Spleen (tissue), 7 donors: Measurements from ENCODE around the gene RNF19B.

Experiments used
- POLR2A ChIP-seq, 3 donors: fragments of 450-650 bp; IDR thresholded peaks; one replicate each; pipeline ENCODE4 v1.5.1; 2017; ENCODE audit warnings: antibody characterized with exemption in 3 of 3, mild to moderate bottlenecking in 1 of 3
- TF ChIP-seq, protein P1 (sequence below), 11 experiments: fragments of 200-600 bp in 7 of 11; fragments of 450-650 bp in 4 of 11; sonication (generic) in 4 of 11; IDR thresholded peaks in 8 of 11; conservative IDR thresholded peaks in 3 of 11; 1 replicate in 7 of 11; 2 replicates in 4 of 11; pipeline versions ENCODE4 v1.4.0 to v1.8.0; 2016 to 2021; ENCODE audit warnings: antibody characterized with exemption in 11 of 11, inconsistent platforms in 4 of 11, mild to moderate bottlenecking in 1 of 11
- donor health status: DM: no; HTN: no; CAD: no; lungs with moderate emphysema.
- donor health status: DM: no; HTN: no; CAD: no.
- donor health status: DM: no; HTN: no; CAD: no.

DNA sequence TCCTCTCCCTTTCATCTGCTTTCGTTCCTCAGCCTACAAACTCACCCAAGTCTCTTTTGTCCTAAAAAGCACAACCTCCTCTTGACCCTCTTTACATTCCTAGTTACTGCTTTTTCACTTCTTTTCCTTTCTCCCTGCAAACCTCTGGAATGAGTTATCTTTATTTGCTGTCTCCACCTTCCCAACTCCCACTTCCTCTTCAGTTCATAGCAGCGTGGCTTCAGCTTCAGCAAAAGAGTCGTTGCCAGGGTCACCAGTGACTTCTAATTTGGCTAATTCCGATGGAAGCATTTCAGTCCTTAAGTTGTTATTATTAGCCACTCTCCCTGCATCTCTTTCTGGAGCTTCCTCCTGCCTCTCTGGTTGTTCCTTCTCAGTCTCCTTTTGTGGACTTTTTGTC lies 57.2 kb downstream of the RNF19B start:
- TF ChIP-seq, protein P1, sequence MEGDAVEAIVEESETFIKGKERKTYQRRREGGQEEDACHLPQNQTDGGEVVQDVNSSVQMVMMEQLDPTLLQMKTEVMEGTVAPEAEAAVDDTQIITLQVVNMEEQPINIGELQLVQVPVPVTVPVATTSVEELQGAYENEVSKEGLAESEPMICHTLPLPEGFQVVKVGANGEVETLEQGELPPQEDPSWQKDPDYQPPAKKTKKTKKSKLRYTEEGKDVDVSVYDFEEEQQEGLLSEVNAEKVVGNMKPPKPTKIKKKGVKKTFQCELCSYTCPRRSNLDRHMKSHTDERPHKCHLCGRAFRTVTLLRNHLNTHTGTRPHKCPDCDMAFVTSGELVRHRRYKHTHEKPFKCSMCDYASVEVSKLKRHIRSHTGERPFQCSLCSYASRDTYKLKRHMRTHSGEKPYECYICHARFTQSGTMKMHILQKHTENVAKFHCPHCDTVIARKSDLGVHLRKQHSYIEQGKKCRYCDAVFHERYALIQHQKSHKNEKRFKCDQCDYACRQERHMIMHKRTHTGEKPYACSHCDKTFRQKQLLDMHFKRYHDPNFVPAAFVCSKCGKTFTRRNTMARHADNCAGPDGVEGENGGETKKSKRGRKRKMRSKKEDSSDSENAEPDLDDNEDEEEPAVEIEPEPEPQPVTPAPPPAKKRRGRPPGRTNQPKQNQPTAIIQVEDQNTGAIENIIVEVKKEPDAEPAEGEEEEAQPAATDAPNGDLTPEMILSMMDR (IDR thresholded peaks at IDR 0.05 in 8 of 11, conservative IDR thresholded peaks at IDR 0.05 in 3 of 11), result no peak
- TF ChIP-seq POLR2A (IDR thresholded peaks at IDR 0.05), result no peak
